Astrocyte of the cerebellum (primary cell): Measurements from ENCODE around the gene TRIM54.
"Not testable (repeated sequence)": the region's sequence is repeated elsewhere in the genome, so short reads cannot be mapped to it uniquely, and the experiment has no call there.

Source experiments
- DNase-seq: peaks from one replicate; pipeline ENCODE4 v3.0.0-alpha.2; 2011; ENCODE audit warnings: low read depth
- H3K4me3 ChIP-seq: 2 replicates; pipeline ENCODE4 v1.5.1; 2011; ENCODE audit warnings: mild to moderate bottlenecking, low read depth, low read length, moderate library complexity
- in situ Hi-C: cut with HindIII; loops from 2 replicates; pipeline ENCODE4 v1.10.0; 2017; ENCODE audit warnings: low sequenced_read_pairs
- TF ChIP-seq, protein P1 (sequence below): IDR thresholded peaks from 2 replicates; pipeline ENCODE4 v1.5.1; 2012; ENCODE audit warnings: low read length, low read depth, moderate library complexity, mild to moderate bottlenecking; ENCODE audit errors: missing control alignments

Gene TRIM54

DNA sequence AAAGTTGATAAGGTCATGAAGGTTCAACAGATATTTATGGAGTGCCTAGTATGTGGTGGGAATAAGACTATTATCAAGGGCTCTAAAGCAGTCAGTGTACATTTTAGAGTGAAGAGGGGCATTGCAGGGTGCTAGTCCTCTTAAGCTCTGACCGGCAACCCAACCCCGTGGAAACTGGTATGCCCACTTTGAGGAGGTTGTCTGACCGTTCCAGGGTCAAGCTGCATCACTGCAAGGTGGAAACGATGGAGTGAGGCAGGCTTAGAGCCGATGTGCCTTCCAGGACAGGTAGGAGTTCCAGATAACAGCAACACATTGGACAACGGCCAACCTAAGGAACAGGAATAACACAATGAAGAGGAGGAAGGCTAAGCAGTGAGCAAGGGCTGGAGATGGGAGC, 27.4 kb downstream of the TRIM54 start:
- no peak overlapping the region for H3K4me3 ChIP-seq
- in situ Hi-C loops, result no loop called here
- TF ChIP-seq, protein P1, sequence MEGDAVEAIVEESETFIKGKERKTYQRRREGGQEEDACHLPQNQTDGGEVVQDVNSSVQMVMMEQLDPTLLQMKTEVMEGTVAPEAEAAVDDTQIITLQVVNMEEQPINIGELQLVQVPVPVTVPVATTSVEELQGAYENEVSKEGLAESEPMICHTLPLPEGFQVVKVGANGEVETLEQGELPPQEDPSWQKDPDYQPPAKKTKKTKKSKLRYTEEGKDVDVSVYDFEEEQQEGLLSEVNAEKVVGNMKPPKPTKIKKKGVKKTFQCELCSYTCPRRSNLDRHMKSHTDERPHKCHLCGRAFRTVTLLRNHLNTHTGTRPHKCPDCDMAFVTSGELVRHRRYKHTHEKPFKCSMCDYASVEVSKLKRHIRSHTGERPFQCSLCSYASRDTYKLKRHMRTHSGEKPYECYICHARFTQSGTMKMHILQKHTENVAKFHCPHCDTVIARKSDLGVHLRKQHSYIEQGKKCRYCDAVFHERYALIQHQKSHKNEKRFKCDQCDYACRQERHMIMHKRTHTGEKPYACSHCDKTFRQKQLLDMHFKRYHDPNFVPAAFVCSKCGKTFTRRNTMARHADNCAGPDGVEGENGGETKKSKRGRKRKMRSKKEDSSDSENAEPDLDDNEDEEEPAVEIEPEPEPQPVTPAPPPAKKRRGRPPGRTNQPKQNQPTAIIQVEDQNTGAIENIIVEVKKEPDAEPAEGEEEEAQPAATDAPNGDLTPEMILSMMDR, result no peak
- DNase-seq, result no peak

DNA sequence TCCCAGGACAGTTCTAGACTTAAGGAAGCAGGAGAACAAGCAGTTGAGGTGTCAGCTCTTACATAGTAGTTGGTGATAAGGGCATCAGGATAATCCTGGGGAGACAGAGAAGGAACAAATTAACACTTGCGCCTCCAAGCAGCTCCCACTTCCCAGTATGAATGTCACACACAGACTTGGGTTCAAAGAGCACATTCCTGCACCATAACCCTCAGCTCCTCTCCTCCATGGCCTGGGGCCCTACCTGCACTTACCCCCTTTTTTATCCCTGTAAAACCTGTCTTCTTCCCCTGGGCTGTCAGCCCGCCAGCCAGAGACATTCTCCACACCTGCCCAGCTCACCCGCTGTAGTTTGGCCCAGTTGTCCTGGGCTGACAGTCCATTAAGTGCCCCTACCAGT, 29.9 kb downstream of the TRIM54 start:
- DNase-seq, result no peak
- H3K4me3 ChIP-seq, result no peak overlapping the region
- in situ Hi-C loops, result no loop called here
- TF ChIP-seq, protein P1, result no peak

DNA sequence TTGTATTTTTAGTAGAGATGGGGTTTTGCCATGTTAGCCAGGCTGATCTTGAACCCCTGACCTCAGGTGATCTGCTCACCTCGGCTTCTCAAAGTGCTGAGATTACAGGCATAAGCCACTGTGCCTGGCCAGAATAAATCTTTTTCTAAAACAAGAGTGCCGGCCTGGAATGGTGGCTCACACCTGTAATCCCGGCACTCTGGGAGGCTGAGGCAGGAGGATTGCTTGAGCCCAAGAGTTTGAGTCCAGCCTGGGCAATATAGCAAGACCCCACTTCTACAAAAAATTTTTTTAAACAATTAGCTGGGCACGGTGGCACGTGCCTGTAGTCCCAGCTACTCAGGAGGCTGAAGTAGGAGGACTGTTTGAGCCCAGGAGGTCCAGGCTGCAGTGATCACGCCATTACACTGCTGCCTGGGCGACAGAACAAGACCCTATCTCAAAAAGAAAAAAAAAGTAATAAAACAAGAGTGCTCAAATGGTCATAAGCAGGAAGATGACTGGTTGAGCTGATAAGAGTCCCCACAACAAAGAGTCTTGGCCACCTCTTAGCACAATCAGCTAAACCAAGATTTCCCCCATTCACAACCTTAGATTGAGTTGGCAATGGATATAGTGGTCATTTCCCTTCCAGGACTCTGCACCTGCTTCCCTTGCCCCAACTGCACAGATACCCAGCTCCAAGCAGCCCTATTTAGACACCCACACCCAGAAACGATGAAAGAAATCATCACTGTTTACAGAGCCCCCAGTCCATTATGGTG, 31.8 kb downstream of the TRIM54 start:
- no peak overlapping the region for H3K4me3 ChIP-seq
- no peak for DNase-seq
- in situ Hi-C loops, result no loop called here
- TF ChIP-seq, protein P1, result no peak

DNA sequence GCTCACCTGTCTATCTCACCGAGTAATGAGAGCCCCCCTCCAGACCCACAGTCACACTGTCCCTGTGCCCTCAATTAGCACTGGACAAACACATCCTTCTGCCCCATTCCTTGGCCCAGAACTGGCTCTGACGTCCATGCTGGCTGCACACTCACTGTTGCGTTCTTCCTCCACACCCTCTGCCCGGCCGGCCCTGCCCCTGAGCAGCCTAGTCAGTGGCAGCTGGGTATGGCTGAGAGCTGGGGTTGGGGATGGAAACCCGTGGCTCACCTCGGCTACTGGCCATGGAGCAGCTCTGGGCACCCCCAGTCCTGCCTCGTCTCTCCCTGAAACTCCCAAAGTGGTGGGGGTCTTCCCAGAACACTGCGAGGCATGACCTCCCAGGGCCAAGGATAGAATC, 32.5 kb downstream of the TRIM54 start:
- in situ Hi-C loops, result no loop called here
- TF ChIP-seq, protein P1, result no peak
- DNase-seq, result no peak
- no peak overlapping the region for H3K4me3 ChIP-seq

DNA sequence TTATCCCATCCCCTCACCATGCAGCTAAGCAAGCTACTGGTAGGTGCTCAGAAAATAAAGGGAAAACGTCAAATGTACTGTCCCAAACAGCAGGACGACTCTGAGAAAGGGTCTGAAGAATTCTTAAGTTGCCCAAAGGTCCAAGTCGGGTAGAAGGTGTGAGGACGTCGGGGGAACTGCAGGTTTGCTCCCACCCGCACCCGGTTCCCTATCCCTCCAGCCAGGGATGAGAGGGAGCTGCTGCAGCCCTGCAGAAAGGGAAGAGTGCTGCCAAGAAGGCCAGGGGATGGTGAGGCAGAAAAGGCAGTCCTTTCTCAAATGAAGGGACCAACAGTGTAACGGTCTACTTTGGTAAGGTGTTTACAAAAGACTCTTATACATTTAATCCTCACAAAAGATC, 32.9 kb downstream of the TRIM54 start:
- DNase-seq, result no peak
- in situ Hi-C loops, result no loop called here
- TF ChIP-seq, protein P1, result no peak
- no peak overlapping the region for H3K4me3 ChIP-seq

DNA sequence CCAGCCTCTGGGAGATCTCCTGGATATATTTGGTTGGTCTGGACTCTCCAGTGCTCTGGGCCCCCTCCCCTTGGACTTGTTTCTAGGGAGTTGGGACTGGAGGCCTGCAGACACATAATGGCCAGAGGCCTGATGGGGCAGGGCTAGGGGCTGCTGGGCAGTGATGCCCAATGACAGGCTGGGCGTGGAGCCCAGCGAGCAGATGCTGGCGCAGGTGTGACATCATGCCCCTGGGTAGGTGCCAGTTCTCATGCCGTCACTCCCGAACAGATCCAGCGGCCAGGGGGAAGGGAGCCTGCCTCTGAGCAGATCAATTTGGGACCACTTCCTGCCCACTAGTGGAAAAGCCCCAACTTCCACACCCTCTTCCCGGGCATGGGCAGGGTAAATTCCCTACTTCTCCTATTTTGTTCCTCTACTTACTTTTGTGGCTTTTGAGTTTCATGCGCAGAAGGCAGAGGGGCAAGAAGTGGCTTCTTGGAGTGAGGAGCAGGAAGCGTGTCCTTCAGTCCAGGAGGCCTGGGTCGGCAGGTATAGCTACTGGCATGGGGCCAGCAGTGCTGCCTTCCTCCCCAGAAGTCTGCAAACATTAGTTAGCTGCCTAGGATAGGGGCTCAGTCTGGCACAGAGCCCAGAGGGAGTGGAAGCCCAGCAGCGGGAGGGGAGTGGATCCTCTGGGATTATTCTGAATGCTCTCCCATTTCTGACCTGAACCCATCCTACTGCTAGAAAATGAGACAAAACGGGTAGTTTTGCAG, 34.6 kb downstream of the TRIM54 start:
- no peak overlapping the region for H3K4me3 ChIP-seq
- TF ChIP-seq, protein P1, result no peak
- no peak for DNase-seq
- in situ Hi-C loops, result no loop called here

DNA sequence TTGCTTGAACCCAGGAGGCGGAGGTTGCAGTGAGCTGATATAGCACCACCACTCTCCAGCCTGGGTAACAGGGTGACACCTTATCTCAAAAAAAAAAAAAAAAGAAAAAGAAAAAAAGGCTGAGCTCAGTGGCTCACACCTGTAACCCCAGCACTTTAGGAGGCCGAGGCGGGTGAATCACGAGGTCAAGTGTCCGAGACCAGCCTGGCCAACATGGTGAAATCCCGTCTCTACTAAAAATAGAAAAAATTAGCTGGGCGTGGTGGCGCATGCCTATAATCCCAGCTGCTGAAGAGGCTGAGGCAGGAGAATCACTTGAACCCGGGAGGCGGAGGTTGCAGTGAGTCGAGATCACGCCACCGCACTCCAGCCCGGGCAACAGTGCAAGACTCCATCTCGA, 37.6 kb downstream of the TRIM54 start:
- H3K4me3 ChIP-seq, DNase-seq, in situ Hi-C loops: not testable (repeated sequence)
